Neural cell (in vitro differentiated cells): ENCODE measurements around the gene NBEA. TPM values are rescaled to one million over a fixed set of nuclear protein-coding genes. Genes with fewer than 3 reads are reported as not detected.

Experiments used
- H2AFZ ChIP-seq: fragments of 200-600, 300-800 bp; sonication (generic), shearing (Covaris generic); 2 replicates; pipeline ENCODE4 v1.6.0; 2014; ENCODE audit warnings: low read depth, mild to moderate bottlenecking, antibody characterized with exemption, low read length, moderate library complexity
- H3F3A ChIP-seq: fragments of 200-600 bp; shearing (Covaris generic); 2 replicates; pipeline ENCODE4 v1.6.1; 2016; ENCODE audit warnings: mild to moderate bottlenecking, moderate library complexity, mixed read lengths, antibody characterized with exemption, low read length; ENCODE audit not compliant: insufficient read depth, poor library complexity, severe bottlenecking
- H3K27ac ChIP-seq: fragments of 200-600, 300-800 bp; sonication (generic), shearing (Covaris generic); 2 replicates; pipeline ENCODE4 v1.5.1; 2014; ENCODE audit warnings: mild to moderate bottlenecking, low read length, moderate library complexity
- H3K27me3 ChIP-seq: fragments of 300-800, 200-600 bp; sonication (generic), shearing (Covaris generic); 2 replicates; pipeline ENCODE4 v1.6.0; 2014; ENCODE audit warnings: mild to moderate bottlenecking, low read depth, low read length, moderate library complexity; ENCODE audit not compliant: insufficient read depth
- H3K36me3 ChIP-seq: fragments of 300-800, 200-600 bp; sonication (generic), shearing (Covaris generic); 2 replicates; pipeline ENCODE4 v1.5.1; 2014; ENCODE audit warnings: mild to moderate bottlenecking, antibody characterized with exemption, low read length, moderate library complexity; ENCODE audit not compliant: insufficient read depth
- H3K4me2 ChIP-seq: fragments of 300-800, 200-600 bp; sonication (generic), shearing (Covaris generic); 2 replicates; pipeline ENCODE4 v1.6.0; 2014; ENCODE audit warnings: mild to moderate bottlenecking, low read length
- H3K4me3 ChIP-seq: fragments of 300-800, 200-600 bp; sonication (generic), shearing (Covaris generic); 2 replicates; pipeline ENCODE4 v1.5.1; 2014; ENCODE audit warnings: mild to moderate bottlenecking, low read length, moderate library complexity
- H3K79me2 ChIP-seq: fragments of 200-600 bp; shearing (Covaris generic); replicated peaks from 2 replicates; pipeline ENCODE4 v1.6.0; 2014; ENCODE audit warnings: mild to moderate bottlenecking, low read length, moderate library complexity; ENCODE audit not compliant: insufficient read depth
- H3K9ac ChIP-seq: fragments of 300-800, 200-600 bp; sonication (generic), shearing (Covaris generic); 2 replicates; pipeline ENCODE4 v1.6.1; 2016; ENCODE audit warnings: mild to moderate bottlenecking, low read length, mixed read lengths
- H3K9me2 ChIP-seq: fragments of 200-600 bp; shearing (Covaris generic); 2 replicates; pipeline ENCODE4 v1.6.1; 2016; ENCODE audit warnings: mild to moderate bottlenecking, low read length, mixed read lengths; ENCODE audit not compliant: insufficient read depth
- H3K9me3 ChIP-seq: fragments of 200-600, 300-800 bp; sonication (generic), shearing (Covaris generic); 2 replicates; pipeline ENCODE4 v1.6.1; 2016; ENCODE audit warnings: mild to moderate bottlenecking, mixed run types, low read length, moderate library complexity, mixed read lengths
- H4K20me1 ChIP-seq: fragments of 200-600 bp; shearing (Covaris generic); 2 replicates; pipeline ENCODE4 v1.6.1; 2016; ENCODE audit warnings: mild to moderate bottlenecking, mixed run types; ENCODE audit not compliant: insufficient read depth
- CTCF ChIP-seq: fragments of 450-650 bp; IDR thresholded peaks from 2 replicates; pipeline ENCODE4 v1.5.1; 2014; ENCODE audit warnings: antibody characterized with exemption, mild to moderate bottlenecking, moderate library complexity; ENCODE audit not compliant: poor library complexity, severe bottlenecking
- EP300 ChIP-seq: fragments of 450-650 bp; conservative IDR thresholded peaks from 2 replicates; pipeline ENCODE4 v1.6.1; 2014; ENCODE audit warnings: antibody characterized with exemption, mild to moderate bottlenecking, moderate library complexity; ENCODE audit not compliant: poor library complexity, severe bottlenecking
- EZH2 ChIP-seq: fragments of 200-600, 300-800 bp; shearing (Covaris generic), sonication (generic); IDR thresholded peaks from 2 replicates; pipeline ENCODE4 v1.6.1; 2014; ENCODE audit warnings: antibody characterized with exemption, low read length, borderline replicate concordance, mild to moderate bottlenecking; ENCODE audit not compliant: insufficient read depth, poor library complexity, severe bottlenecking
- MXI1 ChIP-seq: fragments of 450-650 bp; conservative IDR thresholded peaks from 2 replicates; pipeline ENCODE4 v1.6.1; 2014; ENCODE audit warnings: antibody characterized with exemption, mild to moderate bottlenecking; ENCODE audit not compliant: poor library complexity, severe bottlenecking
- POLR2AphosphoS5 ChIP-seq: IDR thresholded peaks from 2 replicates; pipeline ENCODE4 v1.6.1; 2012
- RAD21 ChIP-seq: fragments of 450-650 bp; conservative IDR thresholded peaks from 2 replicates; pipeline ENCODE4 v1.6.1; 2014; ENCODE audit warnings: antibody characterized with exemption, mild to moderate bottlenecking, moderate library complexity
- REST ChIP-seq: IDR thresholded peaks from 2 replicates; pipeline ENCODE4 v1.6.1; 2012; ENCODE audit warnings: borderline replicate concordance
- SMC3 ChIP-seq: fragments of 450-650 bp; conservative IDR thresholded peaks from 2 replicates; pipeline ENCODE4 v1.6.1; 2014; ENCODE audit warnings: antibody characterized with exemption, mild to moderate bottlenecking, moderate library complexity; ENCODE audit not compliant: poor library complexity
- TAF1 ChIP-seq: IDR thresholded peaks from 2 replicates; pipeline ENCODE4 v1.6.1; 2012; ENCODE audit warnings: low read depth
- polyA plus RNA-seq: library from polyadenylated mRNA; depleted of rRNA; stranded (reverse); fragments of >200 nt; gene quantifications from 2 replicates; pipeline ENCODE4 v1.2.3, GENCODE V29; 2014

Gene NBEA
- polyA plus RNA-seq, 1 donor from 2014 or later = 55.8 TPM

DNA sequence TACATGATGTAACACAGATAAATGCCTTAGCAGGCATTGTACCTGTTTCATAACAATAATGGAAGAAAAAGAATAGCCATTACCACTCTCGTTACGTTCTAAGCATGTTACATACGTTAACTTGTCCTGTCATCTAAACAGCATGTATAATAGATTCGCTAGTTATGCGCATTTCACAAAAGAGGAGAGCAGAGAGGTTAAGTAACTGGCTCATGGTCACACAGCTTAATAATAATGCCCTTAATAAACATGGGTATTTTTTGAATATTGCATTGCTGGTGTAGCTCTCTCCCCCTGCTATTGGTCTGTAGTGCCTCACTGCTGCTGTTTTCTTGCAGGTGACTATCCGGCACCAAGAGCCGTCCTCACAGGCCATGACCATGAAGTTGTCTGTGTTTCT lies 722.7 kb downstream of the NBEA start:
- Histone ChIP-seq H3K9me2 (no peaks in the 10 kb centered on the region), H3K4me2 (no peak overlapping the region), H4K20me1 (no peaks in the 10 kb centered on the region), H3K9me3 (no peaks in the 10 kb centered on the region), H3K27me3 (no peaks in the 10 kb centered on the region), H3K36me3 (peaks cover 4% of the 10 kb centered on the region), H3F3A (no peaks in the 10 kb centered on the region), H3K9ac (no peak overlapping the region), H3K79me2 (no peaks in the 10 kb centered on the region), H3K4me3 (no peak overlapping the region), H2AFZ (no peak overlapping the region), H3K27ac (no peak overlapping the region)
- no peak for TF ChIP-seq CTCF
- TF ChIP-seq REST = no peak
- no peak for TF ChIP-seq MXI1
- no peak for TF ChIP-seq EZH2
- no peak for TF ChIP-seq EP300
- TF ChIP-seq TAF1 = no peak
- no peak for TF ChIP-seq SMC3
- TF ChIP-seq RAD21 = no peak

GRCh38 chr13:35669321-35669720 lies 727.3 kb downstream of the NBEA start:
- no peak overlapping the region for H3K27ac ChIP-seq
- H3F3A ChIP-seq = no peaks in the 10 kb centered on the region
- no peaks in the 10 kb centered on the region for H3K9me3 ChIP-seq
- H3K36me3 ChIP-seq = peaks cover 4% of the 10 kb centered on the region
- no peak overlapping the region for H3K9ac ChIP-seq
- H3K9me2 ChIP-seq = no peaks in the 10 kb centered on the region
- H4K20me1 ChIP-seq = no peaks in the 10 kb centered on the region
- H3K4me3 ChIP-seq = no peak overlapping the region
- no peak overlapping the region for H3K4me2 ChIP-seq
- H3K79me2 ChIP-seq = no peaks in the 10 kb centered on the region
- H2AFZ ChIP-seq = no peak overlapping the region
- H3K27me3 ChIP-seq = no peaks in the 10 kb centered on the region
- TF ChIP-seq POLR2AphosphoS5 (no peak), TAF1 (no peak), EP300 (no peak), RAD21 (no peak), REST (no peak), CTCF (no peak), MXI1 (no peak), EZH2 (no peak), SMC3 (no peak)
